Measurements from ENCODE around the gene STAMBPL1. TPM values are rescaled to one million over a fixed set of nuclear protein-coding genes. Genes with fewer than 3 reads are reported as not detected.
"Not testable (repeated sequence)": the region's sequence is repeated elsewhere in the genome, so short reads cannot be mapped to it uniquely, and the experiment has no call there.

The STAMBPL1 gene
- total RNA-seq, 1 donor from 2014 or later = 15.1 TPM

- Histone ChIP-seq H3K36me3 (ENCODE audit: control insufficient read depth in 3 of 3, insufficient read depth in 3 of 3, low read length in 3 of 3) (no peaks in the 10 kb centered on the region), H3K4me1 (ENCODE audit: control insufficient read depth in 3 of 3, insufficient read depth in 3 of 3, low read length in 3 of 3) (peaks cover 8 to 17% (median 10%) of the 10 kb centered on the region in 3 donors)
Measured at GRCh38 chr10:88877298-88877697, 2.7 kb upstream of the STAMBPL1 start.

GRCh38 chr10:88880282-88881076 lies 434 bp downstream of the STAMBPL1 start:
- peak overlapping the region; percentile 82 for H3K27ac ChIP-seq (ENCODE audit: low read depth, low read length)
- peaks cover 8 to 17% (median 15%) of the 10 kb centered on the region in 3 donors for H3K4me1 ChIP-seq (ENCODE audit: control insufficient read depth in 3 of 3, insufficient read depth in 3 of 3, low read length in 3 of 3)
- peak overlapping the region; percentile 75 to 80 (median 79) for H3K9ac ChIP-seq (ENCODE audit: low read depth in 1 of 3, low read length in 3 of 3)
- H3K4me3 ChIP-seq (ENCODE audit: low read length in 3 of 3) = peak overlapping the region; percentile 83 to 84 (median 84)
- no peaks in the 10 kb centered on the region for H3K9me3 ChIP-seq (ENCODE audit: control insufficient read depth in 3 of 3, low read length in 3 of 3)
- peaks cover 2 to 21% (median 13%) of the 10 kb centered on the region in 3 donors for H3K27me3 ChIP-seq (ENCODE audit: control insufficient read depth in 3 of 3, insufficient read depth in 3 of 3, low read length in 3 of 3)
- H3K36me3 ChIP-seq (ENCODE audit: control insufficient read depth in 3 of 3, insufficient read depth in 3 of 3, low read length in 3 of 3) = no peaks in the 10 kb centered on the region

More at GRCh38 chr10:88877298-88877697, 2.7 kb upstream of the STAMBPL1 start:
- H3K9me3 ChIP-seq (ENCODE audit: control insufficient read depth in 3 of 3, low read length in 3 of 3) = no peaks in the 10 kb centered on the region
- H3K9ac ChIP-seq (ENCODE audit: low read depth in 1 of 3, low read length in 3 of 3) = no peak overlapping the region
- H3K4me3 ChIP-seq (ENCODE audit: low read length in 3 of 3) = no peak overlapping the region
- H3K27ac ChIP-seq (ENCODE audit: low read depth, low read length) = no peak overlapping the region
- H3K27me3 ChIP-seq (ENCODE audit: control insufficient read depth in 3 of 3, insufficient read depth in 3 of 3, low read length in 3 of 3) = peaks cover 2 to 21% (median 13%) of the 10 kb centered on the region in 3 donors

- H3K4me1 ChIP-seq (ENCODE audit: control insufficient read depth in 3 of 3, insufficient read depth in 3 of 3, low read length in 3 of 3) = peaks cover 8 to 17% (median 15%) of the 10 kb centered on the region in 3 donors
- H3K9ac ChIP-seq (ENCODE audit: low read depth in 1 of 3, low read length in 3 of 3) = peak overlapping the region in 2 of 3 donors; percentile 75 to 80
- H3K36me3 ChIP-seq (ENCODE audit: control insufficient read depth in 3 of 3, insufficient read depth in 3 of 3, low read length in 3 of 3) = no peaks in the 10 kb centered on the region
Measured at GRCh38 chr10:88881320-88881719, 1.3 kb downstream of the STAMBPL1 start.

GRCh38 chr10:88881922-88882645 lies 2.0 kb downstream of the STAMBPL1 start:
- H3K36me3 ChIP-seq (ENCODE audit: control insufficient read depth in 3 of 3, insufficient read depth in 3 of 3, low read length in 3 of 3) = no peaks in the 10 kb centered on the region
- peak overlapping the region; percentile 82 for H3K27ac ChIP-seq (ENCODE audit: low read depth, low read length)
- no peaks in the 10 kb centered on the region for H3K9me3 ChIP-seq (ENCODE audit: control insufficient read depth in 3 of 3, low read length in 3 of 3)
- peaks cover 2 to 20% (median 13%) of the 10 kb centered on the region in 3 donors for H3K27me3 ChIP-seq (ENCODE audit: control insufficient read depth in 3 of 3, insufficient read depth in 3 of 3, low read length in 3 of 3)
- no peak overlapping the region for H3K9ac ChIP-seq (ENCODE audit: low read depth in 1 of 3, low read length in 3 of 3)
- H3K4me1 ChIP-seq (ENCODE audit: control insufficient read depth in 3 of 3, insufficient read depth in 3 of 3, low read length in 3 of 3) = peaks cover 8 to 17% (median 15%) of the 10 kb centered on the region in 3 donors
- peak overlapping the region in 1 of 3 donors; percentile 84 for H3K4me3 ChIP-seq (ENCODE audit: low read length in 3 of 3)

More at GRCh38 chr10:88881320-88881719, 1.3 kb downstream of the STAMBPL1 start:
- H3K9me3 ChIP-seq (ENCODE audit: control insufficient read depth in 3 of 3, low read length in 3 of 3) = no peaks in the 10 kb centered on the region
- peak overlapping the region; percentile 83 to 84 (median 84) for H3K4me3 ChIP-seq (ENCODE audit: low read length in 3 of 3)
- peak overlapping the region; percentile 82 for H3K27ac ChIP-seq (ENCODE audit: low read depth, low read length)
- peaks cover 2 to 21% (median 13%) of the 10 kb centered on the region in 3 donors for H3K27me3 ChIP-seq (ENCODE audit: control insufficient read depth in 3 of 3, insufficient read depth in 3 of 3, low read length in 3 of 3)

DNA sequence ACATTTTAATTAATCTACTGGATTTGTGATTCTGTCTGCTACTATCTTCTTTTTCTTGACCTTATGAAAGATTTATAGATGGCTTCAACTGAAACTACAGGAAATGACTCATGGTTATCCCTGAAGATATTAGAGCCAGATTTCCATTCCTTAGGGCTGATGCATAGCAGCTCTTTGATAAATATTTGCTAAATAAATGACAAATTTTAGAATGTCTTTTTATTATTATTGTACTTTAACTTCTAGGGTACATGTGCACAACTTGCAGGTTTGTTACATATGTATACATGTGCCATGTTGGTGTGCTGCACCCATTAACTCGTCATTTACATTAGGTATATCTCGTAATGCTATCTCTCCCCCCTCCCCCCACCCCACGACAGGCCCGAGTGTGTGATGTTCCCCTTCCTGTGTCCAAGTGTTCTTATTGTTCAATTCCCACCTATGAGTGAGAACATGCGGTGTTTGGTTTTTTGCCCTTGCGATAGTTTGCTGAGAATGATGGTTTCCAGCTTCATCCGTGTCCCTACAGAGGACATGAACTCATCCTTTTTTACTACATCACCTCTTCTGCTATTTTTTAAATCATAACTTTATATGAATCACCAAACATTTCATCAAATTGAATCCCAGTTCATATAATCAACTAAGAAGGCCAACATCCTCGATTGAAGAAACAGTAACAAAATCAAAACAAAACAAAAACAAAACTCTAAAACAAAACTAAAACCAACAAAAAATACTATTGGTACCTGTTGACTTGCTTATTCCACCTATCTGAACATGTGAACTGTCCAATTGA lies 2.8 kb downstream of the STAMBPL1 start:
- Histone ChIP-seq H3K4me1 (ENCODE audit: control insufficient read depth in 3 of 3, insufficient read depth in 3 of 3, low read length in 3 of 3) (peaks cover 8 to 17% (median 15%) of the 10 kb centered on the region in 3 donors), H3K27ac (ENCODE audit: low read depth, low read length) (peak overlapping the region; percentile 82), H3K27me3 (ENCODE audit: control insufficient read depth in 3 of 3, insufficient read depth in 3 of 3, low read length in 3 of 3) (peaks cover 0 to 14% (median 11%) of the 10 kb centered on the region in 3 donors), H3K4me3 (ENCODE audit: low read length in 3 of 3) (peak overlapping the region in 1 of 3 donors; percentile 11)
- H3K9me3 ChIP-seq (ENCODE audit: control insufficient read depth in 3 of 3, low read length in 3 of 3); H3K36me3 ChIP-seq (ENCODE audit: control insufficient read depth in 3 of 3, insufficient read depth in 3 of 3, low read length in 3 of 3); H3K9ac ChIP-seq (ENCODE audit: low read depth in 1 of 3, low read length in 3 of 3): not testable (repeated sequence)

- Histone ChIP-seq H3K4me1 (ENCODE audit: control insufficient read depth in 3 of 3, insufficient read depth in 3 of 3, low read length in 3 of 3) (peaks cover 8 to 17% (median 15%) of the 10 kb centered on the region in 3 donors), H3K36me3 (ENCODE audit: control insufficient read depth in 3 of 3, insufficient read depth in 3 of 3, low read length in 3 of 3) (no peaks in the 10 kb centered on the region), H3K27ac (ENCODE audit: low read depth, low read length) (no peak overlapping the region), H3K9me3 (ENCODE audit: control insufficient read depth in 3 of 3, low read length in 3 of 3) (no peaks in the 10 kb centered on the region), H3K27me3 (ENCODE audit: control insufficient read depth in 3 of 3, insufficient read depth in 3 of 3, low read length in 3 of 3) (peaks cover 0 to 11% (median 9%) of the 10 kb centered on the region in 3 donors), H3K4me3 (ENCODE audit: low read length in 3 of 3) (no peak overlapping the region), H3K9ac (ENCODE audit: low read depth in 1 of 3, low read length in 3 of 3) (no peak overlapping the region)
Measured at GRCh38 chr10:88883448-88883809, 3.4 kb downstream of the STAMBPL1 start.

DNA sequence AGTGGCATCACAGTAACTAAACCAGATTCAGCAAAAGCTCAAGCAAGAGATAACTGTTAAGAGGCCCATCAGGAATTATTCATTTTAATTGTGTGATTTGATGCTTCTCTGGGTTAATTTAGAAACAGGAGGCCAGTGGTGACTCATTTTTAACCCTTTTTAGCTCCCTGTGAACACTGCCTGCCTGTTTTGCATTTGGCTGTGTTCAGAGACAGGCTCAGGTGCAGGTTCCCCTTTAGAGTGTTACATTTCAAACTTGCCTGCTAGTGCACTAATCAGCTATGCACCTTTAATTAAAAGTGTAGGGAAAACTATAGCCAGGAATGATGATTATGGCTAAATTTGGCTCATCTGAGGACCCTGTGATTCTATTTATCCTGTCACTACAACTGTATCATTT lies 6.5 kb downstream of the STAMBPL1 start:
- Histone ChIP-seq H3K9me3 (ENCODE audit: control insufficient read depth in 3 of 3, low read length in 3 of 3) (no peaks in the 10 kb centered on the region), H3K27ac (ENCODE audit: low read depth, low read length) (no peak overlapping the region), H3K4me1 (ENCODE audit: control insufficient read depth in 3 of 3, insufficient read depth in 3 of 3, low read length in 3 of 3) (peaks cover 0 to 6% (median 0%) of the 10 kb centered on the region in 3 donors), H3K27me3 (ENCODE audit: control insufficient read depth in 3 of 3, insufficient read depth in 3 of 3, low read length in 3 of 3) (no peaks in the 10 kb centered on the region), H3K9ac (ENCODE audit: low read depth in 1 of 3, low read length in 3 of 3) (no peak overlapping the region), H3K36me3 (ENCODE audit: control insufficient read depth in 3 of 3, insufficient read depth in 3 of 3, low read length in 3 of 3) (no peaks in the 10 kb centered on the region), H3K4me3 (ENCODE audit: low read length in 3 of 3) (no peak overlapping the region)

- Histone ChIP-seq H3K9ac (ENCODE audit: low read depth in 1 of 3, low read length in 3 of 3) (no peak overlapping the region), H3K4me3 (ENCODE audit: low read length in 3 of 3) (no peak overlapping the region), H3K4me1 (ENCODE audit: control insufficient read depth in 3 of 3, insufficient read depth in 3 of 3, low read length in 3 of 3) (peaks cover 0 to 3% (median 0%) of the 10 kb centered on the region in 3 donors), H3K27me3 (ENCODE audit: control insufficient read depth in 3 of 3, insufficient read depth in 3 of 3, low read length in 3 of 3) (no peaks in the 10 kb centered on the region), H3K27ac (ENCODE audit: low read depth, low read length) (no peak overlapping the region), H3K9me3 (ENCODE audit: control insufficient read depth in 3 of 3, low read length in 3 of 3) (no peaks in the 10 kb centered on the region), H3K36me3 (ENCODE audit: control insufficient read depth in 3 of 3, insufficient read depth in 3 of 3, low read length in 3 of 3) (no peaks in the 10 kb centered on the region)
Measured at GRCh38 chr10:88888810-88889445, 8.9 kb downstream of the STAMBPL1 start.
